H1 (cell line): Measurements from ENCODE around the gene SCO2. TPM values are rescaled to one million over a fixed set of nuclear protein-coding genes. Genes with fewer than 3 reads are reported as not detected.

Source experiments
- CTCF ChIA-PET: fragments of 300-600 bp; sonication (Branson Sonifier 250); formaldehyde crosslinking; loops from one replicate; lab custom pipeline; 2021; ENCODE audit not compliant: partially characterized antibody; lab: Charles Lee
- POLR2A ChIA-PET: fragments of 300-600 bp; sonication (Branson Sonifier 250); formaldehyde crosslinking; loops from one replicate; lab custom pipeline; 2021; ENCODE audit warnings: inconsistent platforms; ENCODE audit not compliant: partially characterized antibody; lab: Charles Lee
- DNase-seq, 2 experiments: peaks; one replicate each; pipeline versions ENCODE4 v3.0.0 to v3.0.0-alpha.2; 2010 to 2022; ENCODE audit warnings: low spot score in 2 of 2, low read depth in 1 of 2, mixed read lengths in 1 of 2
- FAIRE-seq: peaks from 2 replicates; lab custom pipeline; 2011; peaks lifted over from hg19 to GRCh38; lab: Jason Lieb, UNC
- H2AFZ ChIP-seq: 2 replicates; pipeline ENCODE4 v1.8.1; 2012; ENCODE audit warnings: low read length, inconsistent platforms
- H2AK5ac ChIP-seq: 2 replicates; pipeline ENCODE4 v1.6.1; 2013; ENCODE audit warnings: low read depth, low read length
- H2BK120ac ChIP-seq: replicated peaks from 2 replicates; pipeline ENCODE3; 2013; ENCODE audit warnings: low read depth, low read length, inconsistent platforms
- H2BK12ac ChIP-seq: 2 replicates; pipeline ENCODE4 v1.6.1; 2013; ENCODE audit warnings: low read depth, low read length
- H2BK15ac ChIP-seq: 2 replicates; pipeline ENCODE4 v1.6.1; 2013; ENCODE audit warnings: low read length
- H2BK20ac ChIP-seq: 2 replicates; pipeline ENCODE4 v1.6.1; 2013; ENCODE audit warnings: low read length
- H2BK5ac ChIP-seq: 2 replicates; pipeline ENCODE4 v1.6.1; 2013; ENCODE audit warnings: low read depth, low read length
- H3K14ac ChIP-seq: 2 replicates; pipeline ENCODE4 v1.6.1; 2013; ENCODE audit warnings: inconsistent platforms; ENCODE audit not compliant: insufficient read length
- H3K18ac ChIP-seq: 2 replicates; pipeline ENCODE4 v1.6.1; 2013; ENCODE audit warnings: low read length; ENCODE audit errors: extremely low read depth
- H3K23ac ChIP-seq: 2 replicates; pipeline ENCODE4 v1.6.1; 2013; ENCODE audit warnings: inconsistent platforms; ENCODE audit not compliant: insufficient read length
- H3K23me2 ChIP-seq: 2 replicates; pipeline ENCODE4 v1.6.1; 2013; ENCODE audit warnings: low read depth, low read length
- H3K27ac ChIP-seq: 2 replicates; pipeline ENCODE4 v1.6.1; 2011; ENCODE audit warnings: low read depth, low read length, inconsistent platforms
- H3K27me3 ChIP-seq, 4 experiments: replicated peaks in 1 of 4; 1 replicate in 1 of 4; 2 replicates in 3 of 4; pipeline versions ENCODE4 v1.6.1 to v1.8.1; 2011 to 2013; ENCODE audit warnings: low read length in 3 of 4, mild to moderate bottlenecking in 3 of 4, inconsistent platforms in 2 of 4, mixed read lengths in 2 of 4, moderate library complexity in 1 of 4; ENCODE audit not compliant: control insufficient read depth in 3 of 4, insufficient read depth in 3 of 4; ENCODE audit errors: extremely low read depth in 1 of 4
- H3K36me3 ChIP-seq, 4 experiments: 2 replicates each; pipeline versions ENCODE4 v1.6.1 to v1.8.1; 2011 to 2013; ENCODE audit warnings: mild to moderate bottlenecking in 4 of 4, low read length in 3 of 4, moderate library complexity in 2 of 4, control low read depth in 1 of 4, inconsistent platforms in 1 of 4; ENCODE audit not compliant: insufficient read depth in 4 of 4, control insufficient read depth in 2 of 4
- H3K4ac ChIP-seq: replicated peaks from 2 replicates; pipeline ENCODE3; 2013; ENCODE audit warnings: low read length, low read depth, mixed read lengths, inconsistent platforms; ENCODE audit not compliant: insufficient read length
- H3K4me1 ChIP-seq, 4 experiments: replicated peaks in 1 of 4; 1 replicate in 1 of 4; 2 replicates in 3 of 4; pipeline versions ENCODE4 v1.6.1 to v1.8.1; 2011 to 2013; ENCODE audit warnings: low read length in 3 of 4, inconsistent platforms in 2 of 4, mixed read lengths in 1 of 4; ENCODE audit not compliant: insufficient read depth in 4 of 4, control insufficient read depth in 3 of 4
- H3K4me2 ChIP-seq, 2 experiments: 2 replicates each; pipeline versions ENCODE4 v1.6.1 to v1.8.1; 2011 to 2013; ENCODE audit warnings: low read depth in 2 of 2, low read length in 2 of 2, control low read depth in 1 of 2, inconsistent platforms in 1 of 2, mild to moderate bottlenecking in 1 of 2; ENCODE audit not compliant: insufficient read depth in 1 of 2
- H3K4me3 ChIP-seq, 4 experiments: fragments of 200-600, 300-600 bp in 1 of 4; sonication (generic), shearing (Covaris generic), sonication (Bioruptor Twin) in 1 of 4; 2 replicates each; pipeline versions ENCODE4 v1.5.1 to v1.8.1; 2011 to 2016; ENCODE audit warnings: low read length in 4 of 4, low read depth in 3 of 4, control low read depth in 2 of 4, inconsistent platforms in 2 of 4, mild to moderate bottlenecking in 2 of 4, mixed read lengths in 1 of 4, moderate library complexity in 1 of 4; ENCODE audit not compliant: insufficient read depth in 2 of 4; ENCODE audit errors: extremely low read depth in 1 of 4
- H3K56ac ChIP-seq: replicated peaks from 2 replicates; pipeline ENCODE3; 2013; ENCODE audit warnings: low read depth, mild to moderate bottlenecking, mixed read lengths, low read length, inconsistent platforms; ENCODE audit not compliant: insufficient read length
- H3K79me1 ChIP-seq: 2 replicates; pipeline ENCODE4 v1.6.1; 2013; ENCODE audit warnings: low read depth, low read length, control low read depth
- H3K79me2 ChIP-seq, 2 experiments: 2 replicates each; pipeline versions ENCODE4 v1.6.1 to v1.8.1; 2012 to 2013; ENCODE audit warnings: low read length in 2 of 2, mild to moderate bottlenecking in 2 of 2, inconsistent platforms in 1 of 2; ENCODE audit not compliant: insufficient read depth in 2 of 2, control insufficient read depth in 1 of 2
- H3K9ac ChIP-seq, 4 experiments: replicated peaks in 1 of 4; 1 replicate in 1 of 4; 2 replicates in 3 of 4; pipeline versions ENCODE4 v1.6.1 to v1.8.1; 2011 to 2013; ENCODE audit warnings: low read depth in 3 of 4, low read length in 3 of 4, control low read depth in 2 of 4, mild to moderate bottlenecking in 2 of 4, moderate library complexity in 2 of 4, inconsistent platforms in 1 of 4; ENCODE audit errors: extremely low read depth in 1 of 4
- H3K9me3 ChIP-seq, 2 experiments: 2 replicates each; pipeline versions ENCODE4 v1.6.1 to v1.8.1; 2012 to 2013; ENCODE audit warnings: mild to moderate bottlenecking in 2 of 2, moderate library complexity in 2 of 2, control low read depth in 1 of 2, inconsistent platforms in 1 of 2, low read depth in 1 of 2, low read length in 1 of 2, mixed read lengths in 1 of 2; ENCODE audit not compliant: insufficient read depth in 2 of 2
- H4K20me1 ChIP-seq, 2 experiments: replicated peaks in 1 of 2; 2 replicates each; pipeline versions ENCODE3 to v1.8.1; 2011 to 2013; ENCODE audit warnings: inconsistent platforms in 2 of 2, low read length in 2 of 2, mild to moderate bottlenecking in 1 of 2; ENCODE audit not compliant: insufficient read depth in 2 of 2, control insufficient read depth in 1 of 2
- H4K5ac ChIP-seq: 2 replicates; pipeline ENCODE4 v1.6.1; 2013; ENCODE audit warnings: low read length, low read depth, mixed read lengths, inconsistent platforms; ENCODE audit not compliant: insufficient read length
- H4K8ac ChIP-seq: 2 replicates; pipeline ENCODE4 v1.8.0; 2013; ENCODE audit warnings: mild to moderate bottlenecking, moderate library complexity, low read length, inconsistent platforms; ENCODE audit not compliant: insufficient read depth; ENCODE audit errors: extremely low read depth
- H4K91ac ChIP-seq: replicated peaks from 2 replicates; pipeline ENCODE3; 2013; ENCODE audit warnings: low read length, mixed read lengths, inconsistent platforms; ENCODE audit not compliant: insufficient read length
- BRCA1 ChIP-seq: IDR thresholded peaks from 2 replicates; pipeline ENCODE4 v1.6.1; 2012; ENCODE audit warnings: low read depth, low read length, improper control_type of control experiment
- CBX8 ChIP-seq: fragments of 300-800, 300-1000 bp; sonication (generic); IDR thresholded peaks from 2 replicates; pipeline ENCODE4 v1.7.1; 2016; ENCODE audit warnings: low read depth, low read length, borderline replicate concordance
- CHD1 ChIP-seq: IDR thresholded peaks from 2 replicates; pipeline ENCODE4 v1.6.1; 2012; ENCODE audit warnings: low read depth, low read length, improper control_type of control experiment
- CREB1 ChIP-seq: IDR thresholded peaks from 2 replicates; pipeline ENCODE4 v1.6.1; 2012; ENCODE audit warnings: inconsistent platforms
- KDM1A ChIP-seq: fragments of 200-600, 300-600 bp; sonication (generic); IDR thresholded peaks from 2 replicates; pipeline ENCODE4 v1.7.1; 2016; ENCODE audit warnings: mild to moderate bottlenecking, low read length, borderline replicate concordance
- KDM4A ChIP-seq: IDR thresholded peaks from one replicate; pipeline ENCODE4 v1.7.1; 2012; ENCODE audit warnings: low read depth, mild to moderate bottlenecking, moderate library complexity, low read length, inconsistent platforms; ENCODE audit not compliant: severe bottlenecking
- KDM5A ChIP-seq: fragments of 200-600 bp; IDR thresholded peaks from 2 replicates; pipeline ENCODE4 v1.7.1; 2012; ENCODE audit warnings: mild to moderate bottlenecking, low read length, inconsistent platforms, mixed read lengths
- NANOG ChIP-seq: IDR thresholded peaks from 2 replicates; pipeline ENCODE4 v1.6.1; 2011; ENCODE audit warnings: low read length, low read depth, mild to moderate bottlenecking, inconsistent platforms; ENCODE audit not compliant: insufficient read depth, poor library complexity, severe bottlenecking
- NRF1 ChIP-seq: IDR thresholded peaks from 2 replicates; pipeline ENCODE4 v1.6.1; 2011; ENCODE audit warnings: mild to moderate bottlenecking, low read depth, low read length, improper control_type of control experiment
- PHF8 ChIP-seq: fragments of 200-600 bp; sonication (generic); conservative IDR thresholded peaks from 2 replicates; pipeline ENCODE4 v1.7.1; 2012; ENCODE audit warnings: low read depth, mild to moderate bottlenecking, inconsistent platforms, low read length, moderate library complexity
- POLR2AphosphoS5 ChIP-seq: IDR thresholded peaks from 2 replicates; pipeline ENCODE4 v1.6.1; 2011; ENCODE audit warnings: low read depth, low read length
- SIN3A ChIP-seq, 2 experiments: IDR thresholded peaks in 1 of 2; conservative IDR thresholded peaks in 1 of 2; 2 replicates each; pipeline ENCODE4 v1.6.1; 2011 to 2012; ENCODE audit warnings: low read length in 2 of 2, improper control_type of control experiment in 1 of 2, low read depth in 1 of 2, mild to moderate bottlenecking in 1 of 2
- SP1 ChIP-seq: IDR thresholded peaks from 2 replicates; pipeline ENCODE4 v1.6.1; 2011; ENCODE audit warnings: low read depth, low read length
- SUZ12 ChIP-seq: fragments of 200-600 bp; sonication (generic); IDR thresholded peaks from 2 replicates; pipeline ENCODE4 v1.6.1; 2012; ENCODE audit warnings: mild to moderate bottlenecking, inconsistent platforms, low read length, moderate library complexity, mixed read lengths
- TAF7 ChIP-seq: optimal IDR thresholded peaks from 2 replicates; pipeline ENCODE3; 2011; ENCODE audit warnings: low read depth, mild to moderate bottlenecking, inconsistent platforms, low read length, moderate library complexity, borderline replicate concordance
- TCF12 ChIP-seq: IDR thresholded peaks from 2 replicates; pipeline ENCODE4 v1.6.1; 2011; ENCODE audit warnings: low read depth, mild to moderate bottlenecking, low read length
- WGBS, 2 experiments: shearing (Covaris generic) in 1 of 2; methylation state at CpG; one replicate each; pipeline versions ENCODE4 v1.1.6 to v1.1.7; 2013 to 2015; ENCODE audit warnings: low lambda C conversion rate in 2 of 2, mixed read lengths in 2 of 2, inconsistent platforms in 1 of 2, low coverage in 1 of 2, missing lambda C conversion rate in 1 of 2; ENCODE audit not compliant: insufficient replicate concordance in 2 of 2, insufficient coverage in 1 of 2, insufficient read length in 1 of 2; ENCODE audit errors: extremely low coverage in 1 of 2, missing lambda C conversion rate in 1 of 2; 5-methylcytosine and 5-hydroxymethylcytosine counted together
- polyA plus RNA-seq, 7 experiments: library from polyadenylated mRNA; depleted of rRNA in 3 of 7; stranded (reverse) in 5 of 7; unstranded in 2 of 7; fragments of >200 nt in 5 of 7; fragments of 200-250 nt in 2 of 7; gene quantifications; 1 replicate in 5 of 7; 2 replicates in 1 of 7; 4 replicates in 1 of 7; pipeline versions ENCODE4 v1.2.1 to v1.2.3, GENCODE V29; 2011 to 2013; ENCODE audit warnings: missing spikeins in 2 of 7, mixed read lengths in 2 of 7
- total RNA-seq: library from RNA; stranded (reverse); fragmentation: NEBNext Ultra II Directional; extraction: Animal tissue kit (Norgen Biotek cat#: 25700); gene quantifications from 2 replicates; pipeline ENCODE4 v1.2.1, GENCODE V29; 2021

Gene SCO2
- total and polyA plus RNA-seq, 2 of the 8 experiments (the other 6 are each of a cell fraction or from before 2014, with no cell fraction given) = 2.0 TPM; not detected in 1

- H2AFZ ChIP-seq = no peak overlapping the region
- H2BK120ac ChIP-seq = no peak overlapping the region
- POLR2A ChIA-PET = no interaction called here
- TF ChIP-seq CBX8 (no peak), NRF1 (no peak), CHD1 (no peak), PHF8 (no peak), CREB1 (no peak), NANOG (no peak), TCF12 (no peak), SP1 (no peak), KDM1A (no peak), SUZ12 (no peak), SIN3A (conservative IDR thresholded peaks at IDR 0.05 in 1 of 2, IDR thresholded peaks at IDR 0.05 in 1 of 2; ENCODE audit: low read depth in 1 of 2, low read length in 2 of 2) (no peak), POLR2AphosphoS5 (no peak), KDM4A (no peak), TAF7 (no peak), BRCA1 (no peak), KDM5A (no peak)
Observed at GRCh38 chr22:50537765-50538164, 12.4 kb upstream of the SCO2 start.

More at GRCh38 chr22:50537765-50538164, 12.4 kb upstream of the SCO2 start:
- Histone ChIP-seq H3K27ac (no peak overlapping the region), H3K27me3 (peaks cover 1 to 8% (median 6%) of the 10 kb centered on the region in 4 experiments; a peak in 6 of 7 replicates), H3K23ac (no peak overlapping the region), H3K56ac (no peak overlapping the region), H4K5ac (no peak overlapping the region), H2AK5ac (no peak overlapping the region), H4K91ac (no peak overlapping the region), H3K18ac (no peak overlapping the region), H3K36me3 (no peaks in the 10 kb centered on the region), H3K14ac (no peak overlapping the region), H3K23me2 (no peaks in the 10 kb centered on the region), H2BK5ac (no peak overlapping the region), H3K79me2 (no peaks in the 10 kb centered on the region), H3K79me1 (no peaks in the 10 kb centered on the region), H3K4me2 (no peak overlapping the region), H3K4ac (no peak overlapping the region), H4K20me1 (no peaks in the 10 kb centered on the region), H2BK12ac (no peak overlapping the region), H3K9ac (no peak overlapping the region), H3K4me1 (no peaks in the 10 kb centered on the region), H4K8ac (no peak overlapping the region), H3K9me3 (no peaks in the 10 kb centered on the region), H3K4me3 (no peak overlapping the region), H2BK20ac (no peak overlapping the region), H2BK15ac (no peak overlapping the region)
- WGBS, 2 experiments = 90 to 100% methylated on average over 3 to 13 of the region's 13 CpGs
- CTCF ChIA-PET = interaction anchor here (0.6 to 6.6 kb wide), 4 partner anchors 9 to 92 kb away, joined by 3 to 36 read pairs (median 3); partner anchors contain the start of gene SCO2
- no peak for DNase-seq
- no peak for FAIRE-seq
